HG02759 (cell line): ENCODE data around the gene ACVR1B.

ENCODE experiments used
- ATAC-seq: cut with Tn5 transposase; IDR thresholded peaks from one replicate; pipeline ENCODE4 v1.9.1; 2021; ENCODE audit warnings: mild to moderate bottlenecking, moderate library complexity; ENCODE audit not compliant: unreplicated experiment

Gene ACVR1B

DNA sequence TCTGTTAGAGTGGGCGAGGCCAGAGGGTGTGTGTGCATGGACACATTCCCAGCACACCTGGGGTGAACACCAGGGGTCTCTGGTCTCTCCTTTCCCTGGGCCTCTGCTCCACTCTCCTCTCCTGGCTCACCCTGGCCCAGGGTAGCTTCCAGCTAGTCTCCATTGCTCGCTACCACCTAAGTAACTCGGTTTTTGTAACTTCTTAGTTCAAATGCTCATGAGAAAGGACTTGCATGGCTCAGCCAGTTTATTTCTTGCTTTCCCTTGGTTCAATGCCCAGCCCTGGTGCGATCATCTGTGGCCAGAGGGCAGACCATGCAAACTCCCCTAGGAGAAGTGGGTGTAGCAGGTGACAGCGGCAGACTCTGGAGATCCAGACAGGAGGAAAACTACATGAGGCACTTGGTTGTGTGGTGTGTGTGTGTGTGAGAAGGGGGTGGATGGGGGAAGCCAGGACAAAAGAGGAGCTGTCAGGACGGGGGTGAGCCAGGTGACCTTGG, 8.9 kb upstream of the ACVR1B start:
- no peak for ATAC-seq

- no peak for ATAC-seq
Measured at GRCh38 chr12:51943346-51943745, 8.2 kb upstream of the ACVR1B start.

- no peak for ATAC-seq
Measured at GRCh38 chr12:51944608-51945233, 6.8 kb upstream of the ACVR1B start.

DNA sequence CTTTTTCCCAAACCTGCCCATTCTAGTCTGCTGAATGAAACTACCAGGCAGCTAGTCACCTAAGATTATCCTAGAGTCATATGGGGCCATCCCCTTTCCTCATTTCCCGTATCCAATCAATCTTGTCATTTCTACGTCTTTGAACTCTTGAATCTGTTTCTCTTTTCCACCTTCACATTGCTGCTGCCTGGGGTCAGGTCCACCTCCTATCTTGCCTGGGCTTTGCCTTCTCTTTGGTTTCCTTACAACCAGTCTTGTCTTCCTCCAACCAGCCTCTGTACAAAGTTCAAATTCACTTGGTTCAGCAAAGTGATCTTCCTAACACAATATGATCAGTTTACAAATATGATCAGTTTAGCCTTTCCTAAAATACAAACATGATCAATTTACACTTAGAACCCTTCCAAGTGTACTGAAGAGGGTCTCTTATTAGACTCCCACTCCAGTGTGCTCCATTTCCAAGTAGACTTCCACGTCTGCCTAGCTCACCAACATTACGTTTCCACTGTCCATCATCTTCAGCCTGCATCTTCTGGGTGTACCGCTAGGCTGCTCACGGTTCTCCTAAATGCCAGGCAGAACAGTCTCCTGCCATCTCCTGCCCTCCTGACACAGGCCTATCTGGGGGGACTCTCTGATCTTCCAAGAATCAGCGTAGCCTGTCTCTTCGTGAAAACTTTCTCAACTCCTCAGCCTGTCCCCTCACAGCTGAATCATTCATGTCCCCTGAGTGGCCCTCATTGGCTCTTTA, 4.1 kb upstream of the ACVR1B start:
- ATAC-seq: no peak

DNA sequence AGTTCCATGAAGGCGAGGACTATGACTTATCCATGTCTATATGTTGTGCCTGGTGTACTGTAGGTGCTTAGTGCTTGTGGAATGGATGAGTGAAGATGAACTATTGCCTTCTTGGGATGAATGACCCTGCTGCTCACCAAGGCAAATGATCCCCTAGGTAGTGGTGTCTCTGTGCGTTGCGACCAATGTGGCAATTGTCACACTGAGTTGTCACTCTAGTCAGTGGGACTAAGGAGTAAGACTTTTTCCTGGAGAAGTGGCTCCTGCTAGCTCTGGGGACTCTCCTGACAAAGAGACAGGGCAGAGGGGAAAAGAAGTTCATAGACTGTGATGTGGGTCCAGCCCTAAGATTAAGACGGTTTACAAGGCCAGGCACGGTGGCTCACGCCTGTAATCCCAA, 3.4 kb upstream of the ACVR1B start:
- no peak for ATAC-seq

- ATAC-seq: no peak
Measured at GRCh38 chr12:51949342-51950030, 2.0 kb upstream of the ACVR1B start.

DNA sequence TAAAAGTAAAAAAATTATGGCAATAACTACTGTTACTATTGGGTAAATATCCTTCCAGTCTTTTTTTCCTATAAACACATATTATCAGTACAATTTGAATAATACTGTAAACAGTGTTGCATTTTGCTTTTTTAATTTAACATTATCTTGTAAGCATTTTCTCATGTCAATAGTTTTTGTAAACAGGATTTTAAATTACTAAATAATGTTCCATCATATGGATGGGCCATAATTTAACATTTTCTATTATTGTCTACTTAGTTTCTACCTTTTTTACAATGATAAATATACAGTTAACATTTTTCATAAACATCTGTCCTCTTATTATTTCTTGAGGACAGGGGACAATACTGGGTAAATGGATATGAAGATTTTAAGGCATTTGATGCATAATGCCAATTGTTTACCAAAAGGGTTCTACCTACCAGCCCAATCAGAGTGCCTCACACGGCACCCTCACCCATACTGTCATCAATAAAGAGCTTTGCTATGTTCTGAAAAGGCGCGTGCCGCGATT, 759 bp upstream of the ACVR1B start:
- no peak for ATAC-seq

- ATAC-seq: peak; percentile 24
Measured at GRCh38 chr12:51951843-51952722, 584 bp downstream of the ACVR1B start.

DNA sequence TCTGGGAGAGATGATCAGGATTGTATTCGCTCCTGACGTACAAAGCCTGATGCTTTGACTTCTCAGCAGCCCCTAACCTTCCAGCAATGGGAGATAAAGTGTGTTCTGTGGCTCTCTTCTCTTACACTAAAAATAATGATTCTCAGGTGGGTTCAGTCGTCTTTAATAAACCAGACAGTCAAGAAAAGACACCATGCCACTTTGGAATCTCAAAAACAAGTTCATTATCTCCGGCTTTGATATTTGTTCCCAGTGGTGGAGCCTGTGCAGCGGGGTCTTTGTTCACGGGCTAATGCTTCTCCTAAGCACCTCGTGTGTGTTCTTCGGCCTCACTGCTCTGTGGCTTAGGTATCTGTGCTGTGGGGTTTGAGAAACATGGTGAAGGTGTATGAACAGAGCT, 1.6 kb downstream of the ACVR1B start:
- no peak for ATAC-seq

DNA sequence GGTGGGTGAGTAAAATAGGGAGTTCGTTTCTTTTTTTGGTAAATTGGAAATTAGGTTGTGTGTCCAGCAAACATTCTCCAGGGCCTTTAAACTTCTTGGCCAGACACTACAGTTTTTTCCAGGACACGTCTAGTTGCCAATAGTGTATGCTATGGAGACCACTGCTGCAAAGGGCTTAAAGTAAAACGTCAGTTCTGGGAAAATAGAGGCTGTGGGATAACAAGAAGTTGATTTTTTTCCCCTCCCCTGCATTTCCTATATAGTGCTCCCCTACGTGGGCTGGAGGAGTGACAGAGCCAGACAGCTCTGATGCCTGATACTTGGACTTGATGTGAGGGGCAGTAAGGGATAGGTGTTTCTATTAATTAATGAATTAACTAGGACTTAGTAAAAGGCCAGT, 2.4 kb downstream of the ACVR1B start:
- no peak for ATAC-seq

DNA sequence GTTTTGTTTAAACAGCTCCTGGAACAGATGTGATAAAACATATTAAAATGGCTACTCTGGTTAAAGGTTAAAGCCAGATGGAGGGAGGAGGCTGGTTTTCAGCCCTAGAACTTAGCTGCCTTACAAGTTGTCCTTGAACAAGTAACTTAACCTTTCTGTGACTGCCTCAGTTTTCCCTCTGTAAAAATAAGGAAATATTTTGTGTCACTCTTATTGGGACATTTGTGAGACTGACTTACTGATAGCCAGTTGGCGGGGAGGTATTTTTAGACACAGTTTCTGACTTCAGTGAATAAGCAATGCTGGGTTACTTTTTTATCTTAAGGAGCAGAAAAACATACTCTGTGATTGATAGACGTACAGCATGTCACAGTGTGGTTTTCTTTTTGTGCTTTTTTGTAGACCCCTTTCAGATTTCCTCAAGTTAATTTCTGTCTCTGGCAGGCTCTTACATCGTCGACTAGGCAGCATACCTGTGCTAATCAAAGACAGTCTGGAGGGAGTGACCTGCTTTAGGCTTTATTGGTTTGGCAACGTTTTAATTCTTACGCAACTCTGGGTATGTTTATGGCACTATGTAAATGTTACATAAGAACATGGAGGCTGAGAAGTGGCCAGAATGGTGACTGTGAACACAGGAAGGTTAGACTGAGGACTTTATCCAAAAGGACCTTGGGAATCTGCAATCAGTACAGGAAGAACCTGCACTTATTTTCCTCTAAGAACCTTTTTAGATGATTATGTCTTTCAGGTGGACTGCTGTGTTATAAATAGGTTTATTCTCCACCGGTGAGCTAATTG, 3.3 kb downstream of the ACVR1B start:
- ATAC-seq: no peak

GRCh38 chr12:51955702-51956101, 4.2 kb downstream of the ACVR1B start:
- ATAC-seq: no peak

GRCh38 chr12:51958542-51958941, 7.0 kb downstream of the ACVR1B start:
- ATAC-seq: no peak

GRCh38 chr12:51959211-51959610, 7.7 kb downstream of the ACVR1B start:
- no peak for ATAC-seq

GRCh38 chr12:51959921-51960320, 8.4 kb downstream of the ACVR1B start:
- ATAC-seq: no peak

- ATAC-seq: no peak
Measured at GRCh38 chr12:51960488-51960887, 9.0 kb downstream of the ACVR1B start.

DNA sequence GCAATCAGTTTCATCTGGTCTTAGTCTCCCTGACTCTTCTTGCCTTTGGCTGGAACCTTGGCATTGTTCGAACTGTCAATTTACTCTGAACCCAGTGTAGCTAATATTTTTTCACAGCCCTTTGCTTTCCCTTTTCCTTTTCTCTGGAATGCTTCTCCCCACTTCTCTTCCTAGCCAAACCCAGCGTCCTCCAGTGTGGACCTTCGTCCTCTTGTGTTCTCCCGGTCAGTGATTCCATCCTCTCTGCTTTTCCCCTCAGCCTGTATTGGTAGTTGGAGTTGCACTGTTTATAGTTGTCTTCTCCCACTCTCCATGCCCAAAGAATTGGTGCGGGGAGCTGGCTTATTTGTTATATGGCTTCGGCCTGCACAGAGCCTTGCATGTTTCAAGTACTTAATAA, 9.4 kb downstream of the ACVR1B start:
- no peak for ATAC-seq

DNA sequence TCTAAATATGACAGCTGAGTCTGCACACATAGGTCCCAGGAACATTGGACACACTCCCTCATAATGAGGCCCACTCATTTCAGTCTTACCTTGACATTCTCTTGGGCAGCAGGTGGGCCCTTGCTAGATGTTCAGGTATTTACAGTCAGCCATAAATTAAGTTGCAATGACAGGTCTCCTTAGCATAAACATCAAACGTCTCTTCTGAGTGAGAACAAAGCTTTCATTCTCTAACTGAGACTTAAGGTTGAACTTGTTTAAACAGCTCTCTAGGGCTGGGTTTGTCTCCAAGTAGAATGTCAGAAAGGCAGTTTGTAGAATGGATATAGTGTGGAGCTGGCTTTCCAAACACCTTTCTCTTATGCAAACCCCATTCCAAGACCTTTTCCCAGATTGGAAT, 10.3 kb downstream of the ACVR1B start:
- ATAC-seq: no peak

- no peak for ATAC-seq
Measured at GRCh38 chr12:51962737-51963136, 11.2 kb downstream of the ACVR1B start.

- ATAC-seq: no peak
Measured at GRCh38 chr12:51963477-51963876, 12.0 kb downstream of the ACVR1B start.
